Keratinocyte (primary cell): ENCODE data around the gene SSB. TPM values are rescaled to one million over a fixed set of nuclear protein-coding genes. Genes with fewer than 3 reads are reported as not detected.

Experiments used
- DNase-seq: peaks from one replicate; pipeline ENCODE4 v3.0.0-alpha.2; 2011; ENCODE audit warnings: low read depth, missing footprints, low spot score
- FAIRE-seq: peaks from 2 replicates; lab custom pipeline; 2011; peaks lifted over from hg19 to GRCh38; lab: Jason Lieb, UNC
- H2AFZ ChIP-seq: 2 replicates; pipeline ENCODE4 v1.6.0; 2012; ENCODE audit warnings: low read length, control low read depth, inconsistent platforms; ENCODE audit not compliant: control insufficient read depth
- H3K27ac ChIP-seq: 2 replicates; pipeline ENCODE4 v1.5.1; 2011; ENCODE audit warnings: low read length; ENCODE audit not compliant: control insufficient read depth, insufficient read depth
- H3K27me3 ChIP-seq: 3 replicates; pipeline ENCODE4 v1.6.0; 2011; ENCODE audit warnings: low read length; ENCODE audit not compliant: control insufficient read depth, insufficient read depth; ENCODE audit errors: extremely low read depth
- H3K36me3 ChIP-seq, 2 experiments: 2 replicates in 1 of 2; 3 replicates in 1 of 2; pipeline ENCODE4 v1.5.1; 2011; ENCODE audit warnings: low read length in 2 of 2, mild to moderate bottlenecking in 1 of 2; ENCODE audit not compliant: control insufficient read depth in 2 of 2, insufficient read depth in 2 of 2; ENCODE audit errors: extremely low read depth in 1 of 2
- H3K4me1 ChIP-seq: 3 replicates; pipeline ENCODE4 v1.5.1; 2011; ENCODE audit warnings: low read length; ENCODE audit not compliant: control insufficient read depth, insufficient read depth; ENCODE audit errors: extremely low read depth
- H3K4me2 ChIP-seq: 3 replicates; pipeline ENCODE4 v1.6.0; 2011; ENCODE audit warnings: low read depth, low read length; ENCODE audit not compliant: control insufficient read depth, insufficient read depth; ENCODE audit errors: extremely low read depth
- H3K4me3 ChIP-seq, 3 experiments: fragments of 200-600 bp in 1 of 3; sonication (generic) in 1 of 3; 2 replicates in 2 of 3; 3 replicates in 1 of 3; pipeline ENCODE4 v1.5.1; 2011 to 2016; ENCODE audit warnings: low read length in 3 of 3, mild to moderate bottlenecking in 3 of 3, control low read depth in 2 of 3, inconsistent platforms in 1 of 3, low read depth in 1 of 3, mixed read lengths in 1 of 3, mixed run types in 1 of 3, moderate library complexity in 1 of 3; ENCODE audit not compliant: control insufficient read depth in 2 of 3, insufficient read depth in 2 of 3; ENCODE audit errors: extremely low read depth in 1 of 3
- H3K79me2 ChIP-seq: 2 replicates; pipeline ENCODE4 v1.6.0; 2012; ENCODE audit warnings: low read length; ENCODE audit not compliant: control insufficient read depth, insufficient read depth
- H3K9ac ChIP-seq: 3 replicates; pipeline ENCODE4 v1.6.0; 2011; ENCODE audit warnings: low read length; ENCODE audit not compliant: control insufficient read depth, insufficient read depth; ENCODE audit errors: extremely low read depth
- H3K9me1 ChIP-seq: 3 replicates; pipeline ENCODE4 v1.6.0; 2011; ENCODE audit warnings: low read length; ENCODE audit not compliant: control insufficient read depth, insufficient read depth; ENCODE audit errors: extremely low read depth
- H3K9me3 ChIP-seq: 2 replicates; pipeline ENCODE4 v1.5.1; 2012; ENCODE audit warnings: low read depth, low read length; ENCODE audit not compliant: control insufficient read depth
- H4K20me1 ChIP-seq: 3 replicates; pipeline ENCODE4 v1.6.0; 2011; ENCODE audit warnings: low read length; ENCODE audit not compliant: control insufficient read depth, insufficient read depth; ENCODE audit errors: extremely low read depth
- CTCF ChIP-seq, 3 experiments: IDR thresholded peaks in 1 of 3; conservative IDR thresholded peaks in 1 of 3; optimal IDR thresholded peaks in 1 of 3; 2 replicates in 2 of 3; 3 replicates in 1 of 3; pipeline versions ENCODE3 to v1.5.1; 2011; ENCODE audit warnings: low read length in 3 of 3, mild to moderate bottlenecking in 3 of 3, moderate library complexity in 2 of 3, control low read depth in 1 of 3, inconsistent platforms in 1 of 3; ENCODE audit not compliant: insufficient read depth in 2 of 3; ENCODE audit errors: extremely low read depth in 1 of 3
- EZH2 ChIP-seq: IDR thresholded peaks from one replicate; pipeline ENCODE4 v1.6.1; 2012; ENCODE audit warnings: inconsistent platforms, mild to moderate bottlenecking, low read length, moderate library complexity
- dilution Hi-C: fragments of 300-500 bp; cut with MboI; formaldehyde crosslinking; loops from one replicate; pipeline ENCODE4 v1.7.0; 2020; ENCODE audit warnings: low sequenced_read_pairs; ENCODE audit not compliant: extremely low pct_ligation_motif_present
- polyA plus RNA-seq, 5 experiments: library from polyadenylated mRNA; depleted of rRNA in 3 of 5; stranded (reverse) in 3 of 5; stranded (forward) in 1 of 5; unstranded in 1 of 5; fragments of >200 nt; gene quantifications; 1 replicate in 1 of 5; 2 replicates in 3 of 5; 3 replicates in 1 of 5; pipeline versions ENCODE4 v1.2.1 to v1.2.3, GENCODE V29; 2011 to 2012; ENCODE audit warnings: missing spikeins in 2 of 5, low read depth in 1 of 5, low replicate concordance in 1 of 5

Gene SSB
- polyA plus RNA-seq, 1 donor (not counting 4 experiments of a cell fraction or from before 2014, with no cell fraction given), result 149 TPM

- DNase-seq (no peak), FAIRE-seq (no peak)
- Histone ChIP-seq H3K27ac (no peak overlapping the region), H4K20me1 (no peaks in the 10 kb centered on the region), H3K4me2 (no peak overlapping the region), H3K27me3 (no peaks in the 10 kb centered on the region), H3K9me1 (no peaks in the 10 kb centered on the region), H3K4me3 (no peak overlapping the region), H3K9ac (no peak overlapping the region), H3K36me3 (no peaks in the 10 kb centered on the region), H2AFZ (no peak overlapping the region), H3K4me1 (peaks cover 3% of the 10 kb centered on the region), H3K9me3 (peaks cover 2% of the 10 kb centered on the region), H3K79me2 (peaks cover 12% of the 10 kb centered on the region)
- dilution Hi-C loops, result no loop called here
- TF ChIP-seq CTCF (optimal IDR thresholded peaks at IDR 0.05 in 1 of 3, IDR thresholded peaks at IDR 0.05 in 1 of 3, conservative IDR thresholded peaks at IDR 0.05 in 1 of 3; ENCODE audit: extremely low read depth in 1 of 3, insufficient read depth in 2 of 3, low read length in 3 of 3) (no peak), EZH2 (no peak)
Measured at GRCh38 chr2:169795181-169795580, 3.5 kb upstream of the SSB start.

- no peak overlapping the region for H3K4me3 ChIP-seq
- peaks cover 3% of the 10 kb centered on the region for H3K4me1 ChIP-seq
- H3K27ac ChIP-seq, result no peak overlapping the region
- peak overlapping the region; percentile 16 for H2AFZ ChIP-seq
- H3K4me2 ChIP-seq, result no peak overlapping the region
- DNase-seq (no peak), FAIRE-seq (no peak)
- no peaks in the 10 kb centered on the region for H3K9me1 ChIP-seq
- no peaks in the 10 kb centered on the region for H4K20me1 ChIP-seq
- dilution Hi-C loops, result no loop called here
- H3K9ac ChIP-seq, result no peak overlapping the region
- peaks cover 2% of the 10 kb centered on the region for H3K9me3 ChIP-seq
- no peaks in the 10 kb centered on the region for H3K27me3 ChIP-seq
- TF ChIP-seq CTCF (optimal IDR thresholded peaks at IDR 0.05 in 1 of 3, IDR thresholded peaks at IDR 0.05 in 1 of 3, conservative IDR thresholded peaks at IDR 0.05 in 1 of 3; ENCODE audit: extremely low read depth in 1 of 3, insufficient read depth in 2 of 3, low read length in 3 of 3), result no peak
- no peak for TF ChIP-seq EZH2
- no peaks in the 10 kb centered on the region for H3K36me3 ChIP-seq
- H3K79me2 ChIP-seq, result peaks cover 23% of the 10 kb centered on the region
Measured at GRCh38 chr2:169796441-169796840, 2.2 kb upstream of the SSB start.
